ENCODE results near the gene PTPRN2.

DNA sequence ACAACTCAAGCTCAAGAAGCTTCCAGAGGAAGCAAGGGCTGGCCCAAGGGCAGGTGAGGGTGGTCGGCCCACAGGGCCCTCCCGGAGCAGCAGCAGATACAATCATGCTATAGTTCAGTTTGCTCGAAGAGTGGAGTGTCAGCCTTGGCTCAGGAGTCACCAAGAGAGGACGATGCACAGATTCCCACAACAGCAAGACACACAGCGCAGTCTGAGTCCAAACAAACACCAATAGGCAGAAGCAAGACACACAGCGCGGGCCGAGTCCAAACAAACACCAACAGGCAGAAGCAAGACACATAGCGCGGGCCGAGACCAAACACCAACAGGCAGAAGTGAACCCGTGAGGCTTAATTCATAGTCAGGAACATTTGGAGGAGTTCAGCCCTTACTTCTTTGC lies 138.4 kb downstream of the PTPRN2 start:
- TF ChIP-seq CTCF (IDR thresholded peaks at IDR 0.05) (no peak), TCF7L2 (IDR thresholded peaks at IDR 0.05; ENCODE audit: low read depth, low read length) (no peak), POLR2AphosphoS5 (IDR thresholded peaks at IDR 0.05; ENCODE audit: low read depth, low read length) (no peak)
- TF ChIP-seq, protein P1, sequence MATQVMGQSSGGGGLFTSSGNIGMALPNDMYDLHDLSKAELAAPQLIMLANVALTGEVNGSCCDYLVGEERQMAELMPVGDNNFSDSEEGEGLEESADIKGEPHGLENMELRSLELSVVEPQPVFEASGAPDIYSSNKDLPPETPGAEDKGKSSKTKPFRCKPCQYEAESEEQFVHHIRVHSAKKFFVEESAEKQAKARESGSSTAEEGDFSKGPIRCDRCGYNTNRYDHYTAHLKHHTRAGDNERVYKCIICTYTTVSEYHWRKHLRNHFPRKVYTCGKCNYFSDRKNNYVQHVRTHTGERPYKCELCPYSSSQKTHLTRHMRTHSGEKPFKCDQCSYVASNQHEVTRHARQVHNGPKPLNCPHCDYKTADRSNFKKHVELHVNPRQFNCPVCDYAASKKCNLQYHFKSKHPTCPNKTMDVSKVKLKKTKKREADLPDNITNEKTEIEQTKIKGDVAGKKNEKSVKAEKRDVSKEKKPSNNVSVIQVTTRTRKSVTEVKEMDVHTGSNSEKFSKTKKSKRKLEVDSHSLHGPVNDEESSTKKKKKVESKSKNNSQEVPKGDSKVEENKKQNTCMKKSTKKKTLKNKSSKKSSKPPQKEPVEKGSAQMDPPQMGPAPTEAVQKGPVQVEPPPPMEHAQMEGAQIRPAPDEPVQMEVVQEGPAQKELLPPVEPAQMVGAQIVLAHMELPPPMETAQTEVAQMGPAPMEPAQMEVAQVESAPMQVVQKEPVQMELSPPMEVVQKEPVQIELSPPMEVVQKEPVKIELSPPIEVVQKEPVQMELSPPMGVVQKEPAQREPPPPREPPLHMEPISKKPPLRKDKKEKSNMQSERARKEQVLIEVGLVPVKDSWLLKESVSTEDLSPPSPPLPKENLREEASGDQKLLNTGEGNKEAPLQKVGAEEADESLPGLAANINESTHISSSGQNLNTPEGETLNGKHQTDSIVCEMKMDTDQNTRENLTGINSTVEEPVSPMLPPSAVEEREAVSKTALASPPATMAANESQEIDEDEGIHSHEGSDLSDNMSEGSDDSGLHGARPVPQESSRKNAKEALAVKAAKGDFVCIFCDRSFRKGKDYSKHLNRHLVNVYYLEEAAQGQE (IDR thresholded peaks at IDR 0.05; ENCODE audit: insufficient read depth in 1 of 2, low read depth in 2 of 2, low read length in 1 of 2), result no peak
